HG03095 (cell line): ENCODE measurements around the gene KRTAP9-3.
"Not testable (repeated sequence)": the region's sequence is repeated elsewhere in the genome, so short reads cannot be mapped to it uniquely, and the experiment has no call there.

Experiments
- ATAC-seq: cut with Tn5 transposase; IDR thresholded peaks from one replicate; pipeline ENCODE4 v1.9.1; 2021; ENCODE audit warnings: moderate library complexity; ENCODE audit not compliant: unreplicated experiment

KRTAP9-3 gene

DNA sequence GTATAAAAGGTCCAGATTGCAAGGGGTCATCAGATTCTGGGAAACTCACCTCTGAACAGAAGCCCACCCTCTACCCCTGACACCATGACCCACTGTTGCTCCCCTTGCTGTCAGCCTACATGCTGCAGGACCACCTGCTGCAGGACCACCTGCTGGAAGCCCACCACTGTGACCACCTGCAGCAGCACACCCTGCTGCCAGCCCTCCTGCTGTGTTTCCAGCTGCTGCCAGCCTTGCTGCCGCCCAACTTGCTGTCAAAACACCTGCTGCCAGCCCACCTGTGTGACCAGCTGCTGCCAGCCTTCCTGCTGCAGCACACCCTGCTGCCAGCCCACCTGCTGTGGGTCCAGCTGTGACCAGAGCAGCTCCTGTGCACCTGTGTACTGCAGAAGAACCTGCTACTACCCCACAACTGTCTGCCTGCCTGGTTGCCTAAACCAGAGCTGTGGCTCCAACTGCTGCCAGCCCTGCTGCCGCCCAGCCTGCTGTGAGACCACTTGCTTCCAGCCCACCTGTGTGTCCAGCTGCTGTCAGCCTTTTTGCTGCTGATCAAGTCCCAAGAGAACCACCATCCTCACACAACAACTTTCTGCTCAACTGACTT is 17.5 kb downstream of the KRTAP9-3 start, which contains the start of gene KRTAP9-4:
Gene KRTAP9-4, plus strand, starts transcription at position 51 of the 604 bp plus-strand sequence. Its CDS starts 34 bp downstream, at position 85.
- ATAC-seq, result not testable (repeated sequence)

DNA sequence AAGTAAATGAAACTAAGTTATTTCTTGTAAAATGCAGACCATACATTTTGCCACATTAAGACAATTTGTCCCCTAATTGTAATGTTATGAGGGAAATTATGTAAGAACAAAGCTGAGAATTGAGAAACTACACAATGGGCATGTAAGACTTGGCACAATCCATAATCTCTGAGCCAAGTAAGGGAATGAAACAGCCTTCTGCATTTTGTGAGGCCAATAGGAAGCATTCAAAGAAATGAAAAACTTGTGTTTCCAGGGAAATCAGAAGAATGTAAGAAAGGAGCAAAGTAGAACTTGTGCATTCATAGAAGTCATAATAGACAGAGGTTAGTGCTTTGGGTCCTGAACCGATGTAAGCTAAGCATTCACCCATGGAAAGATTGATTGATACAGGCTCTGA is 19.0 kb downstream of the KRTAP9-3 start:
- ATAC-seq, result no peak

DNA sequence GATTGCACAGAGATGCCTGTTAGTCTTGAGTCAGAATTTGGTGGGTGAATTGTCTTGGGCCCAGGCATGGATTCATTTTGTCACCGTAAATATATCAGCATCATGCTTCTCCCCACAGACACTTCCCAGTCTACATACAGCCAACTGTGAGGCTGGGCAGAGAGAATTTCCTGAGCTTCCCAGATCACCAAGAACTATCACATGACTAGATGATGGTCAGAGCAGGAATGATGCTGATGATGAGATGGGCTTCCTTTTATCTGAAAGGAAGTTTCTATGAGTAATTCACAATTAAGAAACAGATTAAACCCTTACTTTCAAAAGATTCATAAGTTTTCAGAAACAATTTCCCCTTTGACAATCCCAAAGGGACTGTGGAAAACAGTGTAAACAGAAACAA is 22.6 kb downstream of the KRTAP9-3 start:
- no peak for ATAC-seq

DNA sequence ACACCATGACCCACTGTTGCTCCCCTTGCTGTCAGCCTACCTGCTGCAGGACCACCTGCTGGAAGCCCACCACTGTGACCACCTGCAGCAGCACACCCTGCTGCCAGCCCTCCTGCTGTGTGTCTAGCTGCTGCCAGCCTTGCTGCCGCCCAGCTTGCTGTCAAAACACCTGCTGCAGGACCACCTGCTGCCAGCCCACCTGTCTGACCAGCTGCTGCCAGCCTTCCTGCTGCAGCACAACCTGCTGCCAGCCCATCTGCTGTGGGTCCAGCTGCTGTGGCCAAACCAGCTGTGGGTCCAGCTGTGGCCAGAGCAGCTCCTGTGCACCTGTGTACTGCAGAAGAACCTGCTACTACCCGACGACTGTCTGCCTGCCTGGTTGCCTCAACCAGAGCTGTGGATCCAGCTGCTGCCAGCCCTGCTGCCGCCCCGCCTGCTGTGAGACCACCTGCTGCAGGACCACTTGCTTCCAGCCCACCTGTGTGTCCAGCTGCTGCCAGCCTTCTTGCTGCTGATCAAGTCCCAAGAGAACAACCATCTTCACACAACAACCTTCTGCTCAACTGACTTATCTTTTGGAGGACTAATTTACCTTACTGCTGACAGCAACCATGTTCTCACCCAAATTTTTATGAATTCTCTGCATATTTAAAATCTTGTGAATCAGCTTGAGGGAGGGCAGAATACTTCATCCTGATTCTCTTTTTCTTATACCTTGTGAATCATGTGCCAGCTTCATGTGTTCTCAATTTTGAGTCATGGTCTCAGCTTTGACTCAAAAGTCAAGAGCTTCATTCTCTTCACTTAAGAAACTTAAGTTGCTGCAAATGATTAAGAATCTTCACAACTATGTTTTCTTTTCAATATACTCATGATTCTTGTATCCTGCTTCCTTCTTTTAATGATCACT is 23.4 kb downstream of the KRTAP9-3 start, which contains the start of gene KRTAP9-9:
Gene KRTAP9-9, plus strand, starts transcription at position 4 of the 910 bp plus-strand sequence.
- ATAC-seq, result not testable (repeated sequence)

DNA sequence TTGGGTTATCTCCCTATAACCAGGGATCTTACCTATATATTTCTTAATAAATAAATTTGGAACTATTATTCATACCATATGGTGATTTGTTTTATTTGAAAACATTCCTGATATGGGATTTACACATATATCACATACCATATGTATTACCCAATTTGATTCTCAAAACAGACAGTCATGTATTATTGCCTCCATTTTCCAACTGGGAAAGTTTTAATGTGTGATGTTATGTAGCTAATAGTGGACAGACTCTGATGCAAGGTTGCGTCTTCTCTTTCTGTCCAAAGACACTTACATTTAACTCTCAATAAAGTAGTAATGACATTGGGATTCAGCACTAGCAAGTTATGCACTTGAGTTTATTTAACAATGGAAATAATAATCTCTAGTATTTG is 24.0 kb downstream of the KRTAP9-3 start:
- ATAC-seq, result no peak

DNA sequence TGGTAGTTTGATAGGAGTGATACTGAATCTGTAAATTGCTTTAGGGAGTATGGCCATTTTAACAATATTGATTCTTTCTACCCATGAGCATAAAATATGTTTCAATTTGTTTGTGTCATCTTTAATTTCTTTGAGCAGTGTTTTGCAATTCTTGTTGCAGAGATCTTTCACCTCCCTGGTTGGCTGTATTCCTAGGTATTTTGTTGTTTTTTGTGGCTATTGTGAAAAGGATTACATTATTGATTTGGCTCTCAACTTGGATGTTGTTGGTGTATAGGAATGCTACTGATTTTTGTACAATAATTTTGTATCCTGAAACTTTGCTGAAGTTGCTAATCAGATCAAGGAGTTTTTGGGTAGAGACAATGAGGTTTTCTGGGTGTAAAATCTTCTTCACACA is 26.2 kb downstream of the KRTAP9-3 start:
- ATAC-seq, result no peak

DNA sequence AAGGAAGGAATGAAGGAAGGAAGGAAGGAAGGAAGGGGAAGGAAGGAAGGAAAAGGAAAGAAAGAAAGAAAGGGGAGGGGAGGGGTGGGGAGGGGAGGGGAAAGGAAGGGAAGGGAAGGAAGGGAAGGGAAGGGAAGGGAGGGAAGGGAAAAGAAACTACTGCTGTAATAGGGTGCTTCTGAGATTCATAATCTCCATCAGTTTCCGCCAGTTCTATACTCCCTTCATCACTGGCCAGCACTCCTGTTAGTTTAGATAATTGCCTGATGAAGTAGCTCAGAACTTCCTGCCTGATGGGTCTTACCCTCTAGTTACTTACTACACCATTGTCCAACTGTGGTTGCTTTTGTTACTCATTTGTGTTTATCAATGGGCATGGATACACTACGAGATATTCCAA is 31.0 kb downstream of the KRTAP9-3 start:
- no peak for ATAC-seq

DNA sequence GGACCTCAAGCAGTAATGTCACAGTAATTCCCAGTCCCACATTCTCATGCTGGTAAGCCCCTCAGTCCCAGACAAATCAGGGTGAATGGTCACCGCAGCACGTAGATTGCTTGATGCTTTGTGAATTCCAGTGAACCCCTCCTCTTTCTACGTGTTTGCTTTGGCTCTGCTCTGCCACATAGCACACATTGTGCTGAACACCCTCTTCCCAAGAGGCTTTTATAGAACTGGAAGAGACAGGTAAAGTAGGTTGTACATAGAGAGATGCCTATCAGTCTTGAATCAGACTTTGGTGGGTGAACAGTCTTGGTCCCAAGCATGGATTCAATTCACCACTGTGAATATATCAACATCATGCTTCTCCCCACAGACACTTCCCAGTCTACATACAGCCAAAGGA is 32.4 kb downstream of the KRTAP9-3 start:
- no peak for ATAC-seq

DNA sequence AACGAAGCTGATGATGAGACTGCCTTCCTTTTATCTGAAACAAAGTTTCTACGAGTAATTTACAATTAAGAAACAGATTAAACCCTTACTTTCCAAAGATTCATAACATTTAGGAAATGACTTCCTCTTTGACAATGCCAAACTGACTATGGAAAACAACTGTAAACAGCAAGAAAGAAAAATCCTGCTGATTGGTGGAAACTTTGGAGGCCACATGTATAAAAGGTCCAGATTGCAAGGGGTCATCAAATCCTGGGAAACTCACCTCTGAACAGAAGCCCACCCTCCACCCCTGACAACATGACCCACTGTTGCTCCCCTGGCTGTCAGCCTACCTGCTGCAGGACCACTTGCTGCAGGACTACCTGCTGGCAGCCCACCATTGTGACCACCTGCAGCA is 32.8 kb downstream of the KRTAP9-3 start, which contains the start of gene KRTAP9-6:
Gene KRTAP9-6, plus strand, starts transcription at position 301 of the 400 bp plus-strand sequence. Its CDS starts 0 bp downstream, at position 301.
- ATAC-seq, result no peak

DNA sequence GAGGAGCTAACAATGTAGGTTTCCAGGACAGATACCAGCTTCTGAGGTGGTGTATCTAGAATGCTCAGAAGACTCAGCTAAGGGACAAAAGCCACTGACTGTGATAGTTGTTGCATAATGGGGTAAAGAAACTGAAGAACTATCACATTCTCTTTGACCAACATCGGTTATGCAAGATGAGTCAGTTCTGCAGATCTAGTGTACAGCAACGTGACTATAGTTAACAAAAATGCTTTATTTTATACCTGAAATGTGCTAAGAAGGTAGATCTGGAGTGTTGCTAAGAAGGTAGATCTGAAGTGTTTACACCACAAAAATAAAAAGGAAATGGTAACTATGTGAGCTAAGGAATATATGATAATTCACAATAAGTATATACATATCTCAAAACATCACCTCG is 35.5 kb downstream of the KRTAP9-3 start:
- ATAC-seq, result no peak

DNA sequence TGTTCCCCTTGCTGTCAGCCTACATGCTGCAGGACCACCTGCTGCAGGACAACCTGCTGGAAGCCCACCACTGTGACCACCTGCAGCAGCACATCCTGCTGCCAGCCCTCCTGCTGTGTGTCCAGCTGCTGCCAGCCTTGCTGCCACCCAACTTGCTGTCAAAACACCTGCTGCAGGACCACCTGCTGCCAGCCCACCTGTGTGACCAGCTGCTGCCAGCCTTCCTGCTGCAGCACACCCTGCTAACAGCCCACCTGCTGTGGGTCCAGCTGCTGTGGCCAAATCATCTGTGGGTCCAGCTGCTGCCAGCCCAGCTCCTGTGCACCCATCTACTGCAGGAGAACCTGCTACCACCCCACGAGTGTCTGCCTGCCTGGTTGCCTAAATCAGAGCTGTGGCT is 39.1 kb downstream of the KRTAP9-3 start:
- not testable (repeated sequence) for ATAC-seq

DNA sequence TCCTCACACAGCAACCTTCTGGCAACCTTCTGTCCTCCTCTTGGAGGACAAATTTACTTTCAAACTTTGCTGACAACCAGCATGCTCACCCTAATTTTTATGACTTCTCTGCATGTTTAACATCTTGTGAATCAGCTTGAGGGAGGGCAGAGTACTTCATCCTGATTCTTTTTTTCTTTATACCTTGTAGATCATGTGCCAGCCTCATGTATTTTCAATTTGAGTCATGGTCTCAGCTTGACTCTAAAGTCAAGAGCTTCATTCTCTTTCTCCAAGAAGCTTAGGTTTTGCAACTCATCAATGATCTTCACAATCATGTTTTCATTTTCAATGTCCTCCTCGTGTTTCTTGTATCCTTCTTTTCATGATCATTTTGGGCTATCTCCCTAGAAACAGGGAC is 39.6 kb downstream of the KRTAP9-3 start:
- no peak for ATAC-seq

DNA sequence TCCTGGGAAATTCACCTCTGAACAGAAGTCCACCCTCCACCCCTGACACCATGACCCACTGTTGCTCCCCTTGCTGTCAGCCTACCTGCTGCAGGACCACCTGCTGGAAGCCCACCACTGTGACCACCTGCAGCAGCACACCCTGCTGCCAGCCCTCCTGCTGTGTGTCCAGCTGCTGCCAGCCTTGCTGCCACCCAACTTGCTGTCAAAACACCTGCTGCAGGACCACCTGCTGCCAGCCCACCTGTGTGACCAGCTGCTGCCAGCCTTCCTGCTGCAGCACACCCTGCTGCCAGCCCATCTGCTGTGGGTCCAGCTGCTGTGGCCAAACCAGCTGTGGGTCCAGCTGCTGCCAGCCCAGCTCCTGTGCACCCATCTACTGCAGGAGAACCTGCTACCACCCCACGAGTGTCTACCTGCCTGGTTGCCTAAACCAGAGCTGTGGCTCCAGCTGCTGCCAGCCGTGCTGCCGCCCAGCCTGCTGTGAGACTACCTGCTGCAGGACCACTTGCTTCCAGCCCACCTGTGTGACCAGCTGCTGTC is 43.5 kb downstream of the KRTAP9-3 start, which contains the start of gene KRTAP9-7:
Gene KRTAP9-7, plus strand, starts transcription at position 51 of the 543 bp plus-strand sequence. Its CDS starts 0 bp downstream, at position 51.
- not testable (repeated sequence) for ATAC-seq

DNA sequence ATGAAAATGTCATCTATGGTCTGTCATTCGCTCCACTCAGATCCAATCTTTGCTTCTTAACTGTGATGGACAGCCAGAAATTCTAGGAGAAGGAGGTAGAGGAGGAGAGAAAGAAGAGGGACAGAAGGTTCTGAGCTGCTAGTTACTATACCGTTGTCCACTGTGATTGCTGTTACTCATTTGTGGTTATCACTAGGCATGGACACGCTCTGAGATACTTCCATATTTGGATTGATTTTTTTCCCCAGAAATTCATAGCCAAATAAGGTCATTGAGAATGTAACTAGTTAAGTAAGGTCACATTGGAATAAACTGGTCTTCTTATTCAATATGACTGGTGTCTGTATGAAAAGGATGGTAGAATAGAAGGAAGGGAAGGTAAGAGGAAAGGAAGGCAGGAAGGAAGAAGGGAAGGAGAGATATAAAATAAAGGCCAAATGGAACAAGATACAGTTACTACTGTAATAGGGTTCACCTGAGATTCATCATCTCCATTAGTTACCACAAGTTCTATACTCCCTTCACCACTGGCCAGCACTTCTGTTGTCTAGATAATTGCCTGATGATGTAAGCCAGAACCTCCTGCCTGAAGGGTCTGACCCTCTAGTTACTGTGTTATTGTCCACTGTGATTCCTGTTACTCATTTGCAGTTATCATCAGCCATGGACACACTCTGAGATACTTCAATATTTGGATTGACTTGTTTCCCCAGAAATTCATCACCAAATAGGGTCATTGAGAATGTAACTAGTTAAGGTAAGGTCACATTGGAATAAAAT is 46.1 kb downstream of the KRTAP9-3 start:
- ATAC-seq, result no peak
